Panc1 (cell line): ENCODE measurements around the gene SLC13A5. TPM values are rescaled to one million over a fixed set of nuclear protein-coding genes. Genes with fewer than 3 reads are reported as not detected.

ENCODE experiments used
- ATAC-seq: fragments of 200-7000 bp; cut with Tn5 transposase; 2 replicates; pipeline ENCODE4 v1.9.1; 2020; ENCODE audit warnings: mild to moderate bottlenecking, moderate library complexity
- BruUV-seq: library from RNA; stranded (reverse); fragments of 400-500 nt; replicated peaks from 2 replicates; lab custom pipeline; 2021; lab: Mats Ljungman, UMichigan
- CTCF ChIA-PET: fragments of 300-600 bp; sonication (Branson Sonifier 250); formaldehyde crosslinking; loops from one replicate; lab custom pipeline; 2022; ENCODE audit warnings: antibody characterized with exemption; lab: Charles Lee
- POLR2A ChIA-PET: fragments of 300-600 bp; sonication (Branson Sonifier 250); formaldehyde crosslinking; loops from one replicate; lab custom pipeline; 2022; ENCODE audit warnings: antibody characterized with exemption; lab: Charles Lee
- DNase-seq: peaks from one replicate; pipeline ENCODE4 v3.0.0-alpha.2; 2010; ENCODE audit warnings: low read depth, low spot score
- H3K27ac ChIP-seq: 2 replicates; pipeline ENCODE4 v1.5.1; 2011; ENCODE audit warnings: mild to moderate bottlenecking, low read length, inconsistent platforms
- H3K27me3 ChIP-seq: fragments of 200-500 bp; sonication (Bioruptor generic); 2 replicates; pipeline ENCODE4 v1.6.0; 2014; ENCODE audit warnings: low read length, inconsistent platforms; ENCODE audit not compliant: control insufficient read depth, insufficient read depth
- H3K36me3 ChIP-seq: fragments of 200-500 bp; sonication (Bioruptor generic); 2 replicates; pipeline ENCODE4 v1.5.1; 2014; ENCODE audit warnings: inconsistent platforms, mild to moderate bottlenecking, low read length, moderate library complexity; ENCODE audit not compliant: control insufficient read depth, insufficient read depth
- H3K4me1 ChIP-seq: 2 replicates; pipeline ENCODE4 v1.5.1; 2011; ENCODE audit warnings: inconsistent platforms, mild to moderate bottlenecking, low read length, moderate library complexity; ENCODE audit not compliant: control insufficient read depth, insufficient read depth
- H3K4me3 ChIP-seq, 2 experiments: 2 replicates each; pipeline ENCODE4 v1.5.1; 2011 to 2012; ENCODE audit warnings: low read depth in 2 of 2, low read length in 2 of 2, mild to moderate bottlenecking in 2 of 2, inconsistent platforms in 1 of 2, moderate library complexity in 1 of 2
- H3K9me3 ChIP-seq: fragments of 200-500 bp; sonication (Bioruptor generic); 2 replicates; pipeline ENCODE4 v1.5.1; 2014; ENCODE audit warnings: low read depth, mild to moderate bottlenecking, inconsistent platforms, low read length, moderate library complexity; ENCODE audit not compliant: control insufficient read depth, insufficient read depth
- POLR2AphosphoS5 ChIP-seq: IDR thresholded peaks from 2 replicates; pipeline ENCODE4 v1.6.1; 2012; ENCODE audit warnings: mild to moderate bottlenecking, low read depth, low read length, moderate library complexity
- SIN3A ChIP-seq: IDR thresholded peaks from 2 replicates; pipeline ENCODE4 v1.6.1; 2012; ENCODE audit warnings: low read depth, mild to moderate bottlenecking, low read length, moderate library complexity, borderline replicate concordance; ENCODE audit not compliant: insufficient read depth
- TCF7L2 ChIP-seq: IDR thresholded peaks from 2 replicates; pipeline ENCODE4 v1.6.1; 2011; ENCODE audit warnings: mild to moderate bottlenecking, low read depth, low read length, inconsistent platforms
- in situ Hi-C: cut with HindIII; loops from 2 replicates; pipeline ENCODE4 v1.10.0; 2016; ENCODE audit warnings: low sequenced_read_pairs, low pct_unique_long_range_greater_than_20kb
- intact Hi-C: fragments of 100-400 bp; cut with micrococcal nuclease; formaldehyde crosslinking; loops from one replicate; pipeline ENCODE4 v1.10.0; 2022; ENCODE audit not compliant: unreplicated experiment
- total RNA-seq: library from RNA; stranded (reverse); gene quantifications from one replicate; pipeline ENCODE4 v1.2.1, GENCODE V29; 2021; ENCODE audit not compliant: unreplicated experiment
- TF ChIP-seq, protein P1 (sequence below): fragments of 450-650 bp; IDR thresholded peaks from 2 replicates; pipeline ENCODE4 v1.5.1; 2017; ENCODE audit warnings: mild to moderate bottlenecking
- TF ChIP-seq, protein P2 (sequence below), 2 experiments: IDR thresholded peaks; 2 replicates each; pipeline ENCODE4 v1.6.1; 2011 to 2012; ENCODE audit warnings: low read depth in 2 of 2, control low read depth in 1 of 2, low read length in 1 of 2, mild to moderate bottlenecking in 1 of 2, moderate library complexity in 1 of 2; ENCODE audit not compliant: insufficient read depth in 1 of 2

The SLC13A5 gene
- total RNA-seq, 1 experiment from 2014 or later: 0.26 TPM

DNA sequence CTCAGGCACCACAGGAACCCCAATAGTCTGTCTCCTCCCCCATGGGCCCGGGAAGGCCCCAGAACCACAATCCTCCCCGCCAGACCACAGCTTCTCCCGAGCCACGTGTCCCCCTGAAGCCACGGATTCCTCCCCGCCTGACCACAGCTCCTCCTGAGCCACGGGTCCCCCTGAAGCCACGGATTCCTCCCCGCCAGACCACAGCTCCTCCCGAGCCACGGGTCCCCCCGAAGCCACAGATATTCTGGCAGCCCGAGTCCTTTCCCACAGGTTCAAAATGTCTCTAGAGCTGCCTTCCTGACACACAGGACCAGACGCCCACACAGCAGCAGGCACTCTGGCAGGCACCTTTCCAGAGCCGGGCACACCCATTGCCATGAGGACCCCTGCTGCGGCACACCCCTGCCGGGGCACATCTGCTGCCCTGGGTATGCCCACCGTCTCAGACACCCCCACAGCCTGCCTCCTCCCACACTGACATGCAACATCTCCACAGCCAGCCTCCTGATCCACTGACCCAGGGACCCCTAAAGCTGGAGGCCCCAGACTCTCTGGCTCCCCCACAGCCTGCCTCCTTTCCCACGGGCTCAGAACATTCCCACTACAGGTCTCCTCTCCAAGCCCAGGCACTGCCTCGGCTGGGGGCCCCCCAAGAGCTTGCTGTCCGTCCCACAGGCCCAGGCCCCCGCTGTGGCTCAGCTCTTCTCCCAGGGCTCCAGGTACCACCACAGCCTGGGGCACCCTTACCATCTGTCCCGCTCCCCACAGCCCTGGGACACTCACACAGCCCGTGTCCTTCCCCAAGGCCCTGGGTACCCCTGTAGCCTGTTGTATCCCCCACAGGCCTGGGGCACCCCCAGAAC is 74.9 kb downstream of the SLC13A5 start:
- no peak overlapping the region for H3K27ac ChIP-seq
- DNase-seq (no peak), ATAC-seq (no peak)
- ChIA-PET POLR2A (no interaction called here), CTCF (no interaction called here)
- in situ Hi-C loops: no loop called here
- H3K4me1 ChIP-seq: peaks cover 17% of the 10 kb centered on the region
- intact Hi-C loops: no loop called here
- no TSS peak for BruUV-seq
- H3K9me3 ChIP-seq: no peaks in the 10 kb centered on the region
- no peak overlapping the region for H3K4me3 ChIP-seq
- H3K36me3 ChIP-seq: peaks cover 20% of the 10 kb centered on the region
- no peaks in the 10 kb centered on the region for H3K27me3 ChIP-seq
- TF ChIP-seq TCF7L2: no peak
- TF ChIP-seq POLR2AphosphoS5: no peak
- TF ChIP-seq SIN3A: no peak
- TF ChIP-seq, protein P1, sequence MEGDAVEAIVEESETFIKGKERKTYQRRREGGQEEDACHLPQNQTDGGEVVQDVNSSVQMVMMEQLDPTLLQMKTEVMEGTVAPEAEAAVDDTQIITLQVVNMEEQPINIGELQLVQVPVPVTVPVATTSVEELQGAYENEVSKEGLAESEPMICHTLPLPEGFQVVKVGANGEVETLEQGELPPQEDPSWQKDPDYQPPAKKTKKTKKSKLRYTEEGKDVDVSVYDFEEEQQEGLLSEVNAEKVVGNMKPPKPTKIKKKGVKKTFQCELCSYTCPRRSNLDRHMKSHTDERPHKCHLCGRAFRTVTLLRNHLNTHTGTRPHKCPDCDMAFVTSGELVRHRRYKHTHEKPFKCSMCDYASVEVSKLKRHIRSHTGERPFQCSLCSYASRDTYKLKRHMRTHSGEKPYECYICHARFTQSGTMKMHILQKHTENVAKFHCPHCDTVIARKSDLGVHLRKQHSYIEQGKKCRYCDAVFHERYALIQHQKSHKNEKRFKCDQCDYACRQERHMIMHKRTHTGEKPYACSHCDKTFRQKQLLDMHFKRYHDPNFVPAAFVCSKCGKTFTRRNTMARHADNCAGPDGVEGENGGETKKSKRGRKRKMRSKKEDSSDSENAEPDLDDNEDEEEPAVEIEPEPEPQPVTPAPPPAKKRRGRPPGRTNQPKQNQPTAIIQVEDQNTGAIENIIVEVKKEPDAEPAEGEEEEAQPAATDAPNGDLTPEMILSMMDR: no peak
- TF ChIP-seq, protein P2, sequence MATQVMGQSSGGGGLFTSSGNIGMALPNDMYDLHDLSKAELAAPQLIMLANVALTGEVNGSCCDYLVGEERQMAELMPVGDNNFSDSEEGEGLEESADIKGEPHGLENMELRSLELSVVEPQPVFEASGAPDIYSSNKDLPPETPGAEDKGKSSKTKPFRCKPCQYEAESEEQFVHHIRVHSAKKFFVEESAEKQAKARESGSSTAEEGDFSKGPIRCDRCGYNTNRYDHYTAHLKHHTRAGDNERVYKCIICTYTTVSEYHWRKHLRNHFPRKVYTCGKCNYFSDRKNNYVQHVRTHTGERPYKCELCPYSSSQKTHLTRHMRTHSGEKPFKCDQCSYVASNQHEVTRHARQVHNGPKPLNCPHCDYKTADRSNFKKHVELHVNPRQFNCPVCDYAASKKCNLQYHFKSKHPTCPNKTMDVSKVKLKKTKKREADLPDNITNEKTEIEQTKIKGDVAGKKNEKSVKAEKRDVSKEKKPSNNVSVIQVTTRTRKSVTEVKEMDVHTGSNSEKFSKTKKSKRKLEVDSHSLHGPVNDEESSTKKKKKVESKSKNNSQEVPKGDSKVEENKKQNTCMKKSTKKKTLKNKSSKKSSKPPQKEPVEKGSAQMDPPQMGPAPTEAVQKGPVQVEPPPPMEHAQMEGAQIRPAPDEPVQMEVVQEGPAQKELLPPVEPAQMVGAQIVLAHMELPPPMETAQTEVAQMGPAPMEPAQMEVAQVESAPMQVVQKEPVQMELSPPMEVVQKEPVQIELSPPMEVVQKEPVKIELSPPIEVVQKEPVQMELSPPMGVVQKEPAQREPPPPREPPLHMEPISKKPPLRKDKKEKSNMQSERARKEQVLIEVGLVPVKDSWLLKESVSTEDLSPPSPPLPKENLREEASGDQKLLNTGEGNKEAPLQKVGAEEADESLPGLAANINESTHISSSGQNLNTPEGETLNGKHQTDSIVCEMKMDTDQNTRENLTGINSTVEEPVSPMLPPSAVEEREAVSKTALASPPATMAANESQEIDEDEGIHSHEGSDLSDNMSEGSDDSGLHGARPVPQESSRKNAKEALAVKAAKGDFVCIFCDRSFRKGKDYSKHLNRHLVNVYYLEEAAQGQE (IDR thresholded peaks at IDR 0.05; ENCODE audit: insufficient read depth in 1 of 2, low read depth in 2 of 2, low read length in 1 of 2): no peak

DNA sequence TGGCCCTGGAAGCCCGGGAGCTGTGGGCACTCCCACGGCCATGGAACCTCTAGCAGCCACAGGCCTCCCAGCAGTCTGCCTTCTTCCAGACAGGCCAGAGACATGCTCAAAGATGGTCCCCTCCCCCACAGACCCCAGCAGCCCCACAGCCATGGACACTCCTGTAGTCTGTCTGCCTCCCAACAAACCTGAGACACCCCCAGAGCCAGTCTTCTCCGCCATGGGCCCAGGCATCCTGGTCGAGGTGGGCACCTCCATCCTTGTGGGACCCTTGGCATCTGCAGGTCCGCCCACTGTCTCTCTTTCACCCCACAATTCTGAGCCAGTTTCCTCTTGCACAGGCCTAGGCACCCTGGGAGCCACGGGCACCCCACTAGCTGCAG is 75.7 kb downstream of the SLC13A5 start:
- POLR2A ChIA-PET: no interaction called here
- ATAC-seq (no peak), DNase-seq (no peak)
- H3K4me3 ChIP-seq: no peak overlapping the region
- H3K36me3 ChIP-seq: peaks cover 24% of the 10 kb centered on the region
- CTCF ChIA-PET: no interaction called here
- H3K27me3 ChIP-seq: no peaks in the 10 kb centered on the region
- in situ Hi-C loops (no loop called here), intact Hi-C loops (no loop called here)
- TF ChIP-seq, protein P1: no peak
- TF ChIP-seq SIN3A (no peak), TCF7L2 (no peak), POLR2AphosphoS5 (no peak)
- TF ChIP-seq, protein P2 (IDR thresholded peaks at IDR 0.05; ENCODE audit: insufficient read depth in 1 of 2, low read depth in 2 of 2, low read length in 1 of 2): no peak
- BruUV-seq: no TSS peak
- peaks cover 15% of the 10 kb centered on the region for H3K4me1 ChIP-seq
- no peaks in the 10 kb centered on the region for H3K9me3 ChIP-seq
- no peak overlapping the region for H3K27ac ChIP-seq
